Gastroesophageal sphincter (tissue), 3 donors: Measurements from ENCODE around the gene SLC13A4.

Source experiments
- CTCF ChIP-seq, 4 experiments: fragments of 200-600 bp in 2 of 4; fragments of 450-650 bp in 2 of 4; sonication (generic) in 1 of 4; IDR thresholded peaks; one replicate each; pipeline ENCODE4 v1.5.1; 2017 to 2019; ENCODE audit warnings: antibody characterized with exemption in 4 of 4, mild to moderate bottlenecking in 2 of 4, moderate library complexity in 2 of 4
- POLR2A ChIP-seq, 2 donors: fragments of 450-650 bp; IDR thresholded peaks; one replicate each; pipeline ENCODE4 v1.6.1; 2017; ENCODE audit warnings: antibody characterized with exemption in 2 of 2, mild to moderate bottlenecking in 2 of 2, moderate library complexity in 1 of 2
- POLR2AphosphoS5 ChIP-seq: sonication (generic); formaldehyde crosslinking; IDR thresholded peaks from one replicate; pipeline ENCODE4 v1.6.1; 2017; ENCODE audit warnings: antibody characterized with exemption

GRCh38 chr7:135683609-135684008, 44.4 kb downstream of the SLC13A4 start:
- TF ChIP-seq POLR2A (IDR thresholded peaks at IDR 0.05) (no peak), CTCF (IDR thresholded peaks at IDR 0.05) (no peak), POLR2AphosphoS5 (no peak)
